ENCODE results near the gene KDM4D. TPM values are rescaled to one million over a fixed set of nuclear protein-coding genes. Genes with fewer than 3 reads are reported as not detected.

KDM4D gene
- total RNA-seq, 1 donor from 2014 or later = 1.8 TPM

- TF ChIP-seq, protein P1, sequence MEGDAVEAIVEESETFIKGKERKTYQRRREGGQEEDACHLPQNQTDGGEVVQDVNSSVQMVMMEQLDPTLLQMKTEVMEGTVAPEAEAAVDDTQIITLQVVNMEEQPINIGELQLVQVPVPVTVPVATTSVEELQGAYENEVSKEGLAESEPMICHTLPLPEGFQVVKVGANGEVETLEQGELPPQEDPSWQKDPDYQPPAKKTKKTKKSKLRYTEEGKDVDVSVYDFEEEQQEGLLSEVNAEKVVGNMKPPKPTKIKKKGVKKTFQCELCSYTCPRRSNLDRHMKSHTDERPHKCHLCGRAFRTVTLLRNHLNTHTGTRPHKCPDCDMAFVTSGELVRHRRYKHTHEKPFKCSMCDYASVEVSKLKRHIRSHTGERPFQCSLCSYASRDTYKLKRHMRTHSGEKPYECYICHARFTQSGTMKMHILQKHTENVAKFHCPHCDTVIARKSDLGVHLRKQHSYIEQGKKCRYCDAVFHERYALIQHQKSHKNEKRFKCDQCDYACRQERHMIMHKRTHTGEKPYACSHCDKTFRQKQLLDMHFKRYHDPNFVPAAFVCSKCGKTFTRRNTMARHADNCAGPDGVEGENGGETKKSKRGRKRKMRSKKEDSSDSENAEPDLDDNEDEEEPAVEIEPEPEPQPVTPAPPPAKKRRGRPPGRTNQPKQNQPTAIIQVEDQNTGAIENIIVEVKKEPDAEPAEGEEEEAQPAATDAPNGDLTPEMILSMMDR (conservative IDR thresholded peaks at IDR 0.05; ENCODE audit: low read depth, low read length) = no peak
- no peak overlapping the region for H3K4me3 ChIP-seq (ENCODE audit: low read depth, low read length)
- DNase-seq (ENCODE audit: low read depth) = no peak
Measured at GRCh38 chr11:94956963-94957362, 16.5 kb upstream of the KDM4D start.

- DNase-seq (ENCODE audit: low read depth) = peak; percentile 31
- H3K4me3 ChIP-seq (ENCODE audit: low read depth, low read length) = no peak overlapping the region
- TF ChIP-seq, protein P1 (conservative IDR thresholded peaks at IDR 0.05; ENCODE audit: low read depth, low read length) = no peak
Measured at GRCh38 chr11:94958121-94958696, 15.3 kb upstream of the KDM4D start.

GRCh38 chr11:94959179-94959578, 14.3 kb upstream of the KDM4D start:
- TF ChIP-seq, protein P1 (conservative IDR thresholded peaks at IDR 0.05; ENCODE audit: low read depth, low read length) = no peak
- no peak overlapping the region for H3K4me3 ChIP-seq (ENCODE audit: low read depth, low read length)
- no peak for DNase-seq (ENCODE audit: low read depth)

DNA sequence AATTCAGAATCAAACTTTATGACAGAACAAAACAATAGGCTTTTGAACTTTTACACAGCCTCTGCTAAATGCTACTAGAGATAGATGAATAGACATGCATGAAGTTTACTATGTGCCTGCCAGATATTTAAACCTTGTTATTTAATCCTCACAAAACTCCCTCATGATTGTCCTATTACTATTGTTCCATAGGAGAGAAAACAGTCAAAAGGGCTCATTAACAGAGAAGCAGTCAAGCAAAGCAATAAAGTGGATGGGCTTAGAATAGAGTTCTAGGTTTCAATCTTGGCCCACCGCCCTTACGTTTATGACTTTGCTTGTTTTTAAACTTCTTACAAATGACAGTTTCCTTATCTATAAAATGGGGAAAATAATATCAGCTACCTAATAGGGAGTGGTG, 13.0 kb upstream of the KDM4D start:
- DNase-seq (ENCODE audit: low read depth) = no peak
- no peak overlapping the region for H3K4me3 ChIP-seq (ENCODE audit: low read depth, low read length)
- TF ChIP-seq, protein P1 (conservative IDR thresholded peaks at IDR 0.05; ENCODE audit: low read depth, low read length) = no peak

GRCh38 chr11:94961255-94961654, 12.3 kb upstream of the KDM4D start:
- TF ChIP-seq, protein P1 (conservative IDR thresholded peaks at IDR 0.05; ENCODE audit: low read depth, low read length) = no peak
- no peak for DNase-seq (ENCODE audit: low read depth)
- H3K4me3 ChIP-seq (ENCODE audit: low read depth, low read length) = no peak overlapping the region

DNA sequence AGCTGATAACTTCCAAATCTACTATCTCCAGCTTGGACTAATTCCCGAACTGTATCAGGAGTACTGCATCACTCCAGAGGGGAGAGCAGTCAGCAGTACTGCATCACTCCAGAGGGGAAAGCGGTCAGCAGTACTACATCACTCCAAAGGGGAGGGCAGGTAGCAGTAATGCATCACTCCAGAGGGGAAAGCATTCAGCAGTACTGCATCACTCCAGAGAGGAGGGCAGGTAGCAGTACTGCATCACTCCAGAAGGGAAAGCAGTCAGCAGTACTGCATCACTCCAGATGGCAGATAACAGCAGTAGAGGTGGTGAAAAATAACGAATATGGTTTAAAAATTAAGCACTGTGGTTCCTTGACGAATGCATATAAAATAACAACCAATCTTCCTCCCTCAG, 8.6 kb upstream of the KDM4D start:
- H3K4me3 ChIP-seq (ENCODE audit: low read depth, low read length) = no peak overlapping the region
- no peak for DNase-seq (ENCODE audit: low read depth)
- TF ChIP-seq, protein P1 (conservative IDR thresholded peaks at IDR 0.05; ENCODE audit: low read depth, low read length) = no peak

DNA sequence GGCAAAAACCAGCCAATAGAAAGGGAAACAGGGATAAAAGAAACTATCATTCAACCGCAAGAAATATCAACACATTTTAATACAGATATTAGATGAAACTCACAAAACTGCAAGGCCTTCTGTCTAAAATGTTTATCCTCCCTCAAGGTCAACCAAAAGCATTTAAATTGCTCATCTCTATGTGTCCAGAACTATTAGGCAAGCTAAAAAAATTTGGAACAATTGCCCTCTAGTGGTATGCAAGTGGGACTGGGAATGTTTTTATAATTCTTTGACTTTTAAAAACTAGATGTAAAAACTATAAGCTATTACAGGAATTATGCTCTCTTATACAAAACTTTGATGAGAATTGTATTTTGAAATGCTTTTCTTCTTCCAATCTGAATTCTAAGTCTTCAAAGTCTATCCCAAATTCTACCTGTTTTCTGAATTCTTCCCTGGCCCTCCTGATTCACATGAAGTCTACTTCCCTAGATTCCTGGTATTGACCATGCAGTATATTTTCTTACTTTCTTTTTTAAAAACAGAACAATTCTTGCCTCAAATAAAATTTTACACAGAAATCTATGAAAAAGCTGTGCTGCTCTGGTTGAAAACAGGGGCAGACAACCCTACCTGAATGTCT, 5.1 kb upstream of the KDM4D start:
- no peak for DNase-seq (ENCODE audit: low read depth)
- TF ChIP-seq, protein P1 (conservative IDR thresholded peaks at IDR 0.05; ENCODE audit: low read depth, low read length) = peak; percentile 64
- H3K4me3 ChIP-seq (ENCODE audit: low read depth, low read length) = no peak overlapping the region
